SJSA1 (cell line): ENCODE results near the gene PIM3. TPM values are rescaled to one million over a fixed set of nuclear protein-coding genes. Genes with fewer than 3 reads are reported as not detected.
A peak's percentile ranks its signal among the peaks of the same experiment; 100 is the strongest.

ENCODE experiments used
- DNase-seq, 2 experiments: peaks; one replicate each; pipeline ENCODE4 v3.0.0-alpha.2; 2015 to 2020; ENCODE audit warnings: low spot score in 2 of 2, low read depth in 1 of 2
- H3K27ac ChIP-seq: fragments of 250-450 bp; sonication (Bioruptor Pico); 2 replicates; pipeline ENCODE4 v1.5.1; 2020; ENCODE audit warnings: mild to moderate bottlenecking, moderate library complexity
- H3K27me3 ChIP-seq: fragments of 250-450 bp; sonication (Bioruptor Pico); replicated peaks from 2 replicates; pipeline ENCODE4 v1.5.1; 2020; ENCODE audit warnings: mild to moderate bottlenecking, moderate library complexity
- H3K36me3 ChIP-seq: fragments of 250-450 bp; sonication (Bioruptor Pico); 2 replicates; pipeline ENCODE4 v1.5.1; 2020; ENCODE audit warnings: mild to moderate bottlenecking
- H3K4me1 ChIP-seq: fragments of 250-450 bp; sonication (Bioruptor Pico); replicated peaks from 2 replicates; pipeline ENCODE4 v1.6.1; 2021; ENCODE audit warnings: mild to moderate bottlenecking
- H3K4me3 ChIP-seq: fragments of 250-450 bp; sonication (Bioruptor Pico); 2 replicates; pipeline ENCODE4 v1.5.1; 2020; ENCODE audit warnings: mild to moderate bottlenecking
- H3K9me3 ChIP-seq: fragments of 250-450 bp; sonication (Bioruptor Pico); replicated peaks from 2 replicates; pipeline ENCODE4 v1.5.1; 2020; ENCODE audit warnings: mild to moderate bottlenecking
- total RNA-seq: library from RNA; depleted of rRNA; stranded (reverse); fragments of >200 nt; shearing (Covaris generic); gene quantifications from 2 replicates; pipeline ENCODE4 v1.2.3, GENCODE V29; 2014

Gene PIM3
- total RNA-seq, 1 experiment from 2014 or later = 53.0 TPM

DNA sequence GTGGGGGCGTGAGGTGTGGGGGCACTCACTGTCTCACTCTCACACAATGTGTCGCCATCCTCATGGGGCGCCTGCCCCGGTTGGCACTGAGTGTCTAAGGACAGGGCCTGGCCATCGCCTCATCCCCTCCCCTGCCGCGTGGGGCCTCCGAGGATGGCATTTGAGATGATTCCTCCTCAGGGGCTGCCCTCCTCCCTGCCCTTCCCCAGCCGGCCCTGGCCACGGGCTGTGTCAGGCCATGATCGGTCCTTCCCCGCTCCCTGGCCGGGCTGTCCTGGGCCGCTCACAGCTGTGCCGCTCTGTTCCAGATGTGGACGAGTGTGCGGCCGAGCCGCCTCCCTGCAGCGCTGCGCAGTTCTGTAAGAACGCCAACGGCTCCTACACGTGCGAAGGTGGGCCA is 37.6 kb upstream of the PIM3 start:
- H3K4me3 ChIP-seq = no peak overlapping the region
- no peak overlapping the region for H3K27ac ChIP-seq
- DNase-seq = no peak
- H3K9me3 ChIP-seq = no peaks in the 10 kb centered on the region
- H3K36me3 ChIP-seq = peaks cover 21% of the 10 kb centered on the region
- no peaks in the 10 kb centered on the region for H3K27me3 ChIP-seq
- H3K4me1 ChIP-seq = peaks cover 7% of the 10 kb centered on the region

GRCh38 chr22:49923445-49923844 is 37.1 kb upstream of the PIM3 start:
- H3K4me3 ChIP-seq = no peak overlapping the region
- H3K9me3 ChIP-seq = no peaks in the 10 kb centered on the region
- no peaks in the 10 kb centered on the region for H3K27me3 ChIP-seq
- H3K4me1 ChIP-seq = peaks cover 7% of the 10 kb centered on the region
- no peak for DNase-seq
- H3K36me3 ChIP-seq = peaks cover 21% of the 10 kb centered on the region
- no peak overlapping the region for H3K27ac ChIP-seq

DNA sequence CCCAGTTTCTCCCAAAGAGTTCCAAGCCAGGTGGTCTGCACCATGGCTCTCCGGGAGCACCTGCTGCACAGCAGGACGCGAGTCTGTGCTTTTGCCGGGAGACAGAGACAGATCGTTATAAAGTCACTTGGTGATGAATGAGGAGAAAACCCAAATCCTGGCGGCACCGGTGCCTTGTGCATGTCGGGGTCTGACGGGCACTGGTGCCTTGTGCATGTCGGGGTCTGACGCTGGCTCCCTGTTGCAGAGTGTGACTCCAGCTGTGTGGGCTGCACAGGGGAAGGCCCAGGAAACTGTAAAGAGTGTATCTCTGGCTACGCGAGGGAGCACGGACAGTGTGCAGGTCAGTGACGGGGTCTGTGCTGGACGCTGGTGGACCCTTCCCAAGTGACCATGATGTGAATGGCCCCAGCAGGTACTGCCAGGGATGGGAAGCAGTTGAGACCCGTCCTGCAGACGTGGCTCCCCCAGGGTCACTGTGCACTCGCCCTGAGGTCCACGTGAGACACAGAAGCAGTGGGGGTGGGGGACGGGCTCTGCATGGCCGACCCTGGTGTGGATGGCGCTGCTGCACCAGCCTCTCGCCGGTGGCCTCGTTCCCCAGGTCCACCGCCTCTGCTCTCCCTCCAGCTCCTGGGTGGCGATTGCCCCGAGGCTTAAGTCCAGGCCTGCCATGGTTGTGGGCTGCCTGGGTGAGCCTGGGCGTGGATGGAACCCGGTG is 36.3 kb upstream of the PIM3 start:
- no peak for DNase-seq
- H3K4me1 ChIP-seq = peaks cover 3% of the 10 kb centered on the region
- H3K36me3 ChIP-seq = peaks cover 21% of the 10 kb centered on the region
- H3K9me3 ChIP-seq = no peaks in the 10 kb centered on the region
- no peak overlapping the region for H3K4me3 ChIP-seq
- no peak overlapping the region for H3K27ac ChIP-seq
- H3K27me3 ChIP-seq = no peaks in the 10 kb centered on the region

DNA sequence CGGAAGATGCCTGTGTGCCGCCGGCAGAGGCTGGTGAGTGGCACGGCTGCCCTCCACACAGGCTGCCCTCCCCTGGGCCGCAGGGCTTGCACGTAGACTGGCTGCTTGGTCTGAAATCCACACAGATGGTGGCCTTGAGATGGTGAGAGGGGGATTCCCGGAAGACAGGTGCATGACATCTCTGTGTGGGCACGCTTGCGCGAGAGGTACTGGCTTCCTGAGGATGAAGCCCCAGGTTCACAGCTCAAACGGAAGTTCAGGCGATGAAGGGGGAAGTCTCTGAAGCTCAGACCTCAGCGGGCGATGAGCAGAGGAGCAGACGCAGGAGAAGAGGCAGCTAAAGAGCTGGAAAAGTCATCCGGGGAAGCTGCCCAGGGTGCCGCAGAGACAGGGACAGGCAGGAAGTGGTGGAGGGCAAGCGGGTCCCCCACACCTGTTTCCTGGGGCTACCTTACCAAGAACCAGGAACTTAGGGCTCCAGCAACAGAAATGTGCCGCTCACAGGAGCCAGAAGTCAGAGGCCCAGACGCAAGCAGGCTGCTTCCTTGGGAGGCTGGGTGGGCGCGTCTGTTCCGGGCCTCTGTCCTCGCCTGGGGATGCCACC is 34.9 kb upstream of the PIM3 start:
- Histone ChIP-seq H3K9me3 (0 out of 2 replicates have a peak, but pooled peaks cover 5% of the 10 kb centered on the region), H3K27me3 (no peaks in the 10 kb centered on the region), H3K4me3 (no peak overlapping the region), H3K36me3 (peaks cover 10% of the 10 kb centered on the region), H3K27ac (no peak overlapping the region), H3K4me1 (peaks cover 13% of the 10 kb centered on the region)
- DNase-seq = no peak

DNA sequence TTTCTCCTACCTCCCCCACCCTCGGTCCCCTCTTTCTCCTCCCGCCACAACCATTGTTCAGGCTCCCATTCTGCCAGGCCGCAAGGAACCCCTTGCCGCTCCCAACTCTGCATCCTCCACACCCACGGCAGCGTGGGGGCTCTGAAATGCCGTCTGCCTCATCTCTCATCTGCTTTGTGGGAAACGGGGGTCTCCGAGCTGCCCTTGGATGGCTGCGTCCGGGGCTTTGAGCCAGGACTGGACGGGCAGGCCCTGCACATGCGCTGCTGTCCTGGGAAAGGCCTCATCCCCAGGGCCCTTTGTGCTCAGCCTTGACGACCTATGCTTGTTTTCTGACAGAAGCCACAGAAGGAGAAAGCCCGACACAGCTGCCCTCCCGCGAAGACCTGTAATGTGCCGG is 33.7 kb upstream of the PIM3 start:
- H3K27ac ChIP-seq = no peak overlapping the region
- H3K4me3 ChIP-seq = no peak overlapping the region
- DNase-seq = no peak
- H3K36me3 ChIP-seq = no peaks in the 10 kb centered on the region
- no peaks in the 10 kb centered on the region for H3K27me3 ChIP-seq
- H3K4me1 ChIP-seq = peaks cover 15% of the 10 kb centered on the region
- H3K9me3 ChIP-seq = 0 out of 2 replicates have a peak, but pooled peaks cover 5% of the 10 kb centered on the region

GRCh38 chr22:49927483-49928184 is 32.9 kb upstream of the PIM3 start:
- peaks cover 15% of the 10 kb centered on the region for H3K4me1 ChIP-seq
- DNase-seq = no peak

DNA sequence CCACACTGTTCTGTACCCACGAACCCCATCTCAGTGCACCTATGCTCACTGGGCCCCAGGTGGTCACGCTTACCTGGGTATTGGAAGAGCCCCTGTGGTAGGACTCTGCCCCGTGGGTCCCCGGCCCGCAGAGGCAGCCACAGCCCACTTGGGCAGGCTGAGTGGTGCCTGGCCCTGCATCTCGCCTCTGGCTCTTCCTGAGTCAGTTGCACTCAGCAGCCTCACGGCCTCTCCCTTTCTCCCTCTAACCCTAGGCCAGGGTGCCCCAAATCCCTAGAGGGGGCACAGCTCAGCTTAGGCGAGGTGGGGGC is 32.4 kb upstream of the PIM3 start:
- Histone ChIP-seq H3K36me3 (no peaks in the 10 kb centered on the region), H3K27me3 (no peaks in the 10 kb centered on the region), H3K4me1 (peaks cover 15% of the 10 kb centered on the region), H3K9me3 (0 out of 2 replicates have a peak, but pooled peaks cover 5% of the 10 kb centered on the region), H3K27ac (no peak overlapping the region), H3K4me3 (no peak overlapping the region)
- no peak for DNase-seq

More at GRCh38 chr22:49927483-49928184, 32.9 kb upstream of the PIM3 start:
- Histone ChIP-seq H3K9me3 (0 out of 2 replicates have a peak, but pooled peaks cover 5% of the 10 kb centered on the region), H3K27ac (no peak overlapping the region), H3K4me3 (no peak overlapping the region), H3K36me3 (no peaks in the 10 kb centered on the region), H3K27me3 (no peaks in the 10 kb centered on the region)

DNA sequence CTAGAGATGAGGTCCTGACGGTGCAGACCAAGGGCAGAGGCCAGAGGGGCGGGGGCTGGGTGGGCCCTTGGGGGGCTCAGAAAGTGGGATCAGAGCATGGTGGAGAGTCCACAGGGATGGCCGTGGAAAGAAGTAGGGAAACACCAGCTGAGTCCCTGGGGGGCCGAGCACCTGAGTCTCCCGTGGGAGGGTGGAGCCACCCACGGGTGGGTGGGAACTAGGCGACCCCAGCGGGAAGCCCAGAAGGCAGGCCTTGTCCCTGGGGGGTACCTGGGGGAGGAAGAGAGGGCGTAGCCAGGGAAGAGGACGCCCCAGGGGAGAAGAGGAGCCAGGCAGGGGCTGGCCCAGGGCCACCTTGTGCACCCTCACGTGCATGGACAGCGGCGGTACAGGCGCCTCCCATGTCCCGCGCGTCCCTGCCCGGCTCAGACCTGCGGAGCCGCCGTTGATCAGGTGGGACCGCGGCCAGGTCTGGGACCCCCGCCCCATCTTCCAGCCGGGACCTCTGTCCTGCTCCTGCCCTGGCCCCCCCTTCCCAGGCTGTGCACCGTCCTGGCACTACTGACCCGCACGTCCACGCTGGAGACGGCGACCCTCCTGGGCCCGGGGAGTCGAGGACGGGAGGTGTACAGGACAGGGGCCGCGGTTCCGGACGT is 31.9 kb upstream of the PIM3 start:
- Histone ChIP-seq H3K27ac (no peak overlapping the region), H3K36me3 (no peaks in the 10 kb centered on the region), H3K9me3 (0 out of 2 replicates have a peak, but pooled peaks cover 5% of the 10 kb centered on the region), H3K27me3 (no peaks in the 10 kb centered on the region), H3K4me1 (peaks cover 15% of the 10 kb centered on the region), H3K4me3 (no peak overlapping the region)
- no peak for DNase-seq

DNA sequence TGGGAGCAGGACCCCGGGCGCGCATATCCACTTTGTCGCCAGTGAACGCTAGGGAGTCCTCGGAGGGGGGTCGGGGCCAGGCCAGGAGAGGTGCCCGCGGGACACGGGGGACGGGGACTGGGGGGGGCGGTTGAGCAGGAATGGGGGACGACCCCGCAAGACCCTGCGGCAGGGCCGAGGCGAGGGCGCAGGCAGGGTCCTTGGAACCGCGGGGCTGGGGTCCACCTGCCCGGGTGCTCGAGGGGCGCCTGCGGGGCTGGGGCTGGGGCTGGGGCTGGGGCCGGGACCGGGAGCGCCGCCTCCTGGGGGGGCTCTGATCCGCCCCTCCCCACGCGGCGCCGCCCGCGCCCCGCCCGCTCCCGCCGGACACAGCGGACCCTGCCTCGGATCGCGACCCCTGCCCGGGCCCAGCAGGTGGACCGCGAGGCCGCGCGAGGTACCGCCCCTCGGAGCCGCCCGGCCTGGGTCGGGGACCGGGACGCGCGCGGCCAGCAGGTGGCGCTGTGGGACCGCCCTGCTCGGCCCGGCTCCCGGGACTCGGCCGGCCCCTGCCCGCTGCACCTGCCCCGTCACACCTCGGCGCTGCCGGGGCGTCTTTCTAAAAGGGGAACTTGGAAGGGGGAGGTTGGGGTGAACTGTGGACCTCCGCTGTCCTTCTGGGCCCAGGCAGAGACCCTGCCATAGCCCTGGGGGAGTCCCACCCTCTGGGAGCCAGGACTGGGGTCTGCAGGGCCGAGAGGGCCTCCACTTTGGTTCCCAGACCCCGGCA is 31.2 kb upstream of the PIM3 start:
- Histone ChIP-seq H3K27me3 (no peaks in the 10 kb centered on the region), H3K36me3 (no peaks in the 10 kb centered on the region), H3K4me3 (no peak overlapping the region), H3K4me1 (peaks cover 20% of the 10 kb centered on the region), H3K9me3 (0 out of 2 replicates have a peak, but pooled peaks cover 5% of the 10 kb centered on the region), H3K27ac (no peak overlapping the region)
- no peak for DNase-seq

DNA sequence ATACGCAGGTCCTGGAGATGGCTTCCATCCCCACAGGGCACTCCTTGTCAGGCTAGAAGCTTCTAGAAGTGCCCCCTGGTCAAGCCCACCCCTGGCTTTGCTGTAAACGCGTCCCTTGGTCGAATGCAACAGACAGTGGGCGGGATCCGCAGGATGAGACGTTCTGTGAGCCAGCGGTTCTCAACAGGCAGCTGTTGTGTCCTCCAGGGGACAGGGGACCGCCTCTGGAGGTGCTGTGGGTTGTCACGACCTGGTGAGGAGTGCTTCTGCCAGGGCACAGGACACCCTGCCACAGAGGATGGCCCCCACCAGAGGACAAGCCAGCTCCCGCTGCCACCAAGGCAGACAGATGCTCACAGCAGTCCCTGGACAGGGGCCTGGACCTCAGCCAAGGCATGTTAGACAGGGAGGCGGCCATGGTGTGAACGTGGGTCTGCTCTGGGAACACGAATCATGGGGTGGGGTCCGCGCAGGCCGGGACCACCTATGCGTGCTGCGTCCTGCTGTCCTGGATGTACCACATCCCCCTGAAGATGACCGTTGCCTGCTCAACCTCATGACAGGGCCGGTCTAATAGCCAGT is 30.5 kb upstream of the PIM3 start:
- Histone ChIP-seq H3K36me3 (no peaks in the 10 kb centered on the region), H3K9me3 (0 out of 2 replicates have a peak, but pooled peaks cover 5% of the 10 kb centered on the region), H3K27me3 (no peaks in the 10 kb centered on the region), H3K4me3 (no peak overlapping the region), H3K27ac (no peak overlapping the region), H3K4me1 (peaks cover 27% of the 10 kb centered on the region)
- no peak for DNase-seq

DNA sequence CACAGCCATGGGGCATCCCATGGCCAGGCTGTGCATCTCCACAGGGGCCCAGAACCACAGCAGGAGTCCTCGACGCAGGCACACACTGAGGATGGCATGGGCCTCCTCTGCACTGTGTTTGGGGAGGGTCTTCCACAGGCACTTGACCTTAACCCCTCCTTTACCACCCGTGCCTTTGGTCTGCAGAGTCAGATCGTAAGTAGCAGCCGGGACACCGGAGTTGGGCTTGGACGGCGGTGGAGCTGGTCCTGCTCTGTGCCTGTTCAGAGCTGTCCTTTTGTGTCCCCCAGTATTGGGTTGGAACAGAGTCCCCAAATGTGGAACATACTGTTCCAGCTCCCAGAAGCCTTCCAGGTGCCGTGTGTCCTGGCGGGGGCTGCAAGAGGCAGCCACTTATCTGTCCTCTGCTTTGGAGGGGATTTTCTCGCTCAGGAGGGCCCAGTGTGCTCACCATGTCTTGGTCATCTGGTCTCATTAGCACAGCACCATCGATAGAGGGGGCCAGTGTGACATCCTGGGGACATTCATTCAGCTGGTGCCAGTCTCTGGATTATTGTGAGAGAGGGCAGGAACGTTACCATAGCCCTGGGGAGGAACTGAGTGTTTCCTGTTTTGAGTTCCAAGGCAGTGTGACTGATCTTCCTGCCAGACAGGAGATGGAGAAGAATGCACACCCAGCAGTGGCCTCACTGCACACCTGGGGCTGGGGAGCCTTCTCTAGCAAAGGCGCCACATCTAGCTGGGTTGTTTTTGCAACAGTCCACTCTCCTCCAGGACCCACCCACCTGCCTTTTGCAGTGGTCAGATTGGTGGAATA is 29.8 kb upstream of the PIM3 start:
- H3K4me3 ChIP-seq = no peak overlapping the region
- H3K27me3 ChIP-seq = no peaks in the 10 kb centered on the region
- H3K9me3 ChIP-seq = 0 out of 2 replicates have a peak, but pooled peaks cover 5% of the 10 kb centered on the region
- H3K27ac ChIP-seq = no peak overlapping the region
- peak; percentile 66 to 75 for DNase-seq
- H3K4me1 ChIP-seq = peaks cover 27% of the 10 kb centered on the region
- H3K36me3 ChIP-seq = no peaks in the 10 kb centered on the region
